ENCODE data around the gene ERC1.

The ERC1 gene

GRCh38 chr12:1256991-1257390, 266.0 kb downstream of the ERC1 start:
- H3K27me3 ChIP-seq (ENCODE audit: insufficient read depth, poor library complexity, severe bottlenecking): no peaks in the 10 kb centered on the region
- DNase-seq (ENCODE audit: low read depth in 1 of 2, low spot score in 1 of 2): peak in 1 of 2 experiments; percentile 3
- no peak overlapping the region for H3K27ac ChIP-seq (replicated peaks)
- no peak for TF ChIP-seq GABPA (IDR thresholded peaks at IDR 0.05; ENCODE audit: low read depth)
- no peak for TF ChIP-seq CTCF (IDR thresholded peaks at IDR 0.05; ENCODE audit: insufficient read depth, low read length)
- no peak for TF ChIP-seq REST (IDR thresholded peaks at IDR 0.05; ENCODE audit: insufficient replicate concordance, low read depth)
- no peak for TF ChIP-seq SPI1 (IDR thresholded peaks at IDR 0.05; ENCODE audit: borderline replicate concordance, low read depth)
- TF ChIP-seq POLR2AphosphoS5 (IDR thresholded peaks at IDR 0.05; ENCODE audit: low read depth): no peak
- H3K4me3 ChIP-seq (replicated peaks; ENCODE audit: insufficient read depth, low read length): no peak overlapping the region

- no peak overlapping the region for H3K27ac ChIP-seq (replicated peaks)
- no peak for TF ChIP-seq GABPA (IDR thresholded peaks at IDR 0.05; ENCODE audit: low read depth)
- TF ChIP-seq SPI1 (IDR thresholded peaks at IDR 0.05; ENCODE audit: borderline replicate concordance, low read depth): peak; percentile 79
- no peaks in the 10 kb centered on the region for H3K27me3 ChIP-seq (ENCODE audit: insufficient read depth, poor library complexity, severe bottlenecking)
- no peak for DNase-seq (ENCODE audit: low read depth in 1 of 2, low spot score in 1 of 2)
- H3K4me3 ChIP-seq (replicated peaks; ENCODE audit: insufficient read depth, low read length): no peak overlapping the region
These were observed 271.0 kb downstream of the ERC1 start for GRCh38 chr12:1262011-1262410.

GRCh38 chr12:1267243-1267642, 276.2 kb downstream of the ERC1 start:
- H3K27ac ChIP-seq (replicated peaks): no peak overlapping the region
- no peak for DNase-seq (ENCODE audit: low read depth in 1 of 2, low spot score in 1 of 2)
- H3K27me3 ChIP-seq (ENCODE audit: insufficient read depth, poor library complexity, severe bottlenecking): no peaks in the 10 kb centered on the region
- H3K4me3 ChIP-seq (replicated peaks; ENCODE audit: insufficient read depth, low read length): no peak overlapping the region
- no peak for TF ChIP-seq CTCF (IDR thresholded peaks at IDR 0.05; ENCODE audit: insufficient read depth, low read length)
- no peak for TF ChIP-seq REST (IDR thresholded peaks at IDR 0.05; ENCODE audit: insufficient replicate concordance, low read depth)
- TF ChIP-seq POLR2AphosphoS5 (IDR thresholded peaks at IDR 0.05; ENCODE audit: low read depth): no peak
- TF ChIP-seq SPI1 (IDR thresholded peaks at IDR 0.05; ENCODE audit: borderline replicate concordance, low read depth): no peak

GRCh38 chr12:1272142-1272541, 281.1 kb downstream of the ERC1 start:
- Histone ChIP-seq H3K4me3 (replicated peaks; ENCODE audit: insufficient read depth, low read length) (no peak overlapping the region), H3K27me3 (ENCODE audit: insufficient read depth, poor library complexity, severe bottlenecking) (no peaks in the 10 kb centered on the region), H3K27ac (replicated peaks) (no peak overlapping the region)
- no peak for TF ChIP-seq POLR2AphosphoS5 (IDR thresholded peaks at IDR 0.05; ENCODE audit: low read depth)
- no peak for TF ChIP-seq CTCF (IDR thresholded peaks at IDR 0.05; ENCODE audit: insufficient read depth, low read length)
- no peak for TF ChIP-seq SPI1 (IDR thresholded peaks at IDR 0.05; ENCODE audit: borderline replicate concordance, low read depth)
- TF ChIP-seq REST (IDR thresholded peaks at IDR 0.05; ENCODE audit: insufficient replicate concordance, low read depth): no peak
- TF ChIP-seq GABPA (IDR thresholded peaks at IDR 0.05; ENCODE audit: low read depth): no peak
- DNase-seq (ENCODE audit: low read depth in 1 of 2, low spot score in 1 of 2): no peak
